Measurements from ENCODE around the gene PIK3C3.

DNA sequence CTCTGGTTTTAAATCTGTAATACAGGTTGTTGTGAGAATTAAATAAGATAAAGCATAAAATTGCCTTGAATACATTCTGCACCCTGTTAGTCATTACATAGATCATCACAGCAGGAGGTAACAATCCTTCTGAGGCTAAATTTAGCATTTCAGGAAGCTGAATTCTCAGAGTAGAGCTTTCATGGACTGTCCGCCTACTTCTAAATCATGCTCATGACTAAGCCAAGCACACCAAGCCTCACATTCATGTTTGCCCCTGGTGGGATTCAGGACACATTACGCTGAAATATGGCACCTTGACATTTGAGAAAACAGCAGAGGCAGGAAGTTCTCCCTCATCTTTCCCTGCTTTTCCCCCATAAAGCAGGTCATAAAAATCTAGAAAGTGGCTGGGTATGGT lies 16.6 kb upstream of the PIK3C3 start:
- TF ChIP-seq, protein P1, sequence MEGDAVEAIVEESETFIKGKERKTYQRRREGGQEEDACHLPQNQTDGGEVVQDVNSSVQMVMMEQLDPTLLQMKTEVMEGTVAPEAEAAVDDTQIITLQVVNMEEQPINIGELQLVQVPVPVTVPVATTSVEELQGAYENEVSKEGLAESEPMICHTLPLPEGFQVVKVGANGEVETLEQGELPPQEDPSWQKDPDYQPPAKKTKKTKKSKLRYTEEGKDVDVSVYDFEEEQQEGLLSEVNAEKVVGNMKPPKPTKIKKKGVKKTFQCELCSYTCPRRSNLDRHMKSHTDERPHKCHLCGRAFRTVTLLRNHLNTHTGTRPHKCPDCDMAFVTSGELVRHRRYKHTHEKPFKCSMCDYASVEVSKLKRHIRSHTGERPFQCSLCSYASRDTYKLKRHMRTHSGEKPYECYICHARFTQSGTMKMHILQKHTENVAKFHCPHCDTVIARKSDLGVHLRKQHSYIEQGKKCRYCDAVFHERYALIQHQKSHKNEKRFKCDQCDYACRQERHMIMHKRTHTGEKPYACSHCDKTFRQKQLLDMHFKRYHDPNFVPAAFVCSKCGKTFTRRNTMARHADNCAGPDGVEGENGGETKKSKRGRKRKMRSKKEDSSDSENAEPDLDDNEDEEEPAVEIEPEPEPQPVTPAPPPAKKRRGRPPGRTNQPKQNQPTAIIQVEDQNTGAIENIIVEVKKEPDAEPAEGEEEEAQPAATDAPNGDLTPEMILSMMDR (IDR thresholded peaks at IDR 0.05; ENCODE audit: low read depth, low read length): no peak
- TF ChIP-seq POLR2A (IDR thresholded peaks at IDR 0.05; ENCODE audit: extremely low read depth, insufficient read length): no peak
- no peak for TF ChIP-seq MYC (IDR thresholded peaks at IDR 0.05; ENCODE audit: low read depth, low read length)

All from NB4 (cell line).